ENCODE data around the gene LEFTY1. TPM values are rescaled to one million over a fixed set of nuclear protein-coding genes. Genes with fewer than 3 reads are reported as not detected.

LEFTY1 gene
- total RNA-seq, 1 donor from 2014 or later, result 0.41 TPM

GRCh38 chr1:225917536-225917935, 28.6 kb upstream of the LEFTY1 start:
- no peak for FAIRE-seq

DNA sequence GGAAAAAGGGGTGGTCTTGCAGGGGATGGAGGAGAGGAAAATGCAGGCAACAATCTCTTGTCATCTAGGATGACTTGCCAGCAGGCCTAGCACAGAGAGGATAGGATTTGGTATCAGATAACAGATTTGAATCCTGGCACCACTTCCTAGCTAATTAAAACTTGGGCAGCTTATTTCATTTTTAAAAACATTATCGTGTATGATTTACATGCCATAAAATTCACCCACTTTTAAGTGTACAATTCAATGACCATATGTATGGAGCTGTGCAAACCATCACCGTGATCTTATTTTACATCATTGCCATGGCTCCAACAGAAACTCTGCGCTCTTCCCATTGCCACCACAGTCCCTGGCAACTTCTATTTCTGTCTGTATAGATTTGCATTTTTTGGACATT, 28.2 kb upstream of the LEFTY1 start:
- DNase-seq (ENCODE audit: low spot score in 2 of 2) (no peak), FAIRE-seq (no peak)

More at GRCh38 chr1:225917536-225917935, 28.6 kb upstream of the LEFTY1 start:
- no peak for DNase-seq (ENCODE audit: low spot score in 2 of 2)

DNA sequence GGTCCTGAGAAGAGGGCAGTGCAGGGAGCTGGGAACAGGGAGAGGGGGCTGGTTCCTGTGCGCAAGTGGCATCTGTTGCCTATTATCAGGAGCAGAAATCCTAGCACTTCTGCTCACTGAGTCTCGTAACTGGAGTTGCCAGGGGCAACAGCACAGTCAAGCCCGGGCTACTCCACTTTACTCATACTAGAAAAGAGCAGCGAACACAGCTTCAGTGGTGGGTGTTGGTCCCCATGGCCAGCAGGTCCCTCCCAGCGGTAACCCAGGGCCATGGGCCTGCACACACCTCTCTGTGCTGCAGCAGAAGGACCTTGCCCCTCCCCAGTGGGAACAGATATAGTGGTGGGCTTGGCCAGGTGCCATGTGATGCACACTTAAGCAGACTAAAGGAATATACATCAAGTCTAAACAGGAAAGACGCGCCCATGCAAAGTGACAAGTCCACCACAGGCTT, 26.6 kb upstream of the LEFTY1 start:
- no peak for FAIRE-seq
- DNase-seq (ENCODE audit: low spot score in 2 of 2), result no peak

DNA sequence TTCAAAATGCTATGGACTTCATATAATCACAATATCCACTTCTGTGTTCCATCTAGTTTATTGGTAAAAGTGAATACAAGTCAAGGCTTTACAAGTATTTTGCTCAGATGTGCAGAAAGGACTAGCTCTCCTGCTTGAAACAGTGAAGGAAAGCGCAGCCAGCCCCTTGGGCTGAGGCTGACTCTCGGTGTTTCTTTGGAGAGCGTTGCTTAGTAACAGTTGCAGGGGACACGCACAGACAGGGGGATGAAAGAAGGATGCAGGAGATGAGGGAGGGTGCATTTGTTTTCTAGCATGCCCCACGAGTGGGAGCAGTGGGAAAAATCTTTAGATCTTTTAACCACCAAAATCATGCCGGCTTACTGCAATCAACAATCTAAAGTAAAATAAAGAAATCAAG, 26.0 kb upstream of the LEFTY1 start:
- FAIRE-seq, result no peak
- DNase-seq (ENCODE audit: low spot score in 2 of 2), result no peak

DNA sequence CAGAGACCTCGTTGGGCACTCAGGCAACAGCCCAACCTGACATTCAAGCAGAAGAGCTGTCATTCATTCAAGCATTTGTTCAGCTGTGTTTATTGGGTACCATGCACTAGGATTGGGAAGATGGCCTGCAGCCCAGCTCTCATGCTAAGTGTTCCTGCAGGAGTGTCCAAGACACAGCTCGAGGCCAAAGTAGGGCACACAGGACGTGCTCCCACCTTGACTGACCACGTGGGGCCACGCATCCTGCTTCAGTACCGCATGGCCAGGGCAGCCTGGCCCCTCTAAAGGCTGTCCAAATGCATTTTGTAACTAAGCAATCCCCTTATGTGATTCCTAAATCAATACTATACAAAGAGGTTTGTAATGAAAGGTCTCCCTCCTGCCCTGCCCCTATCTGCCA, 25.4 kb upstream of the LEFTY1 start:
- DNase-seq (ENCODE audit: low spot score in 2 of 2) (no peak), FAIRE-seq (no peak)

- DNase-seq (ENCODE audit: low spot score in 2 of 2) (peak; percentile 56 to 77), FAIRE-seq (no peak)
Observed at GRCh38 chr1:225911191-225912130, 22.5 kb upstream of the LEFTY1 start.

DNA sequence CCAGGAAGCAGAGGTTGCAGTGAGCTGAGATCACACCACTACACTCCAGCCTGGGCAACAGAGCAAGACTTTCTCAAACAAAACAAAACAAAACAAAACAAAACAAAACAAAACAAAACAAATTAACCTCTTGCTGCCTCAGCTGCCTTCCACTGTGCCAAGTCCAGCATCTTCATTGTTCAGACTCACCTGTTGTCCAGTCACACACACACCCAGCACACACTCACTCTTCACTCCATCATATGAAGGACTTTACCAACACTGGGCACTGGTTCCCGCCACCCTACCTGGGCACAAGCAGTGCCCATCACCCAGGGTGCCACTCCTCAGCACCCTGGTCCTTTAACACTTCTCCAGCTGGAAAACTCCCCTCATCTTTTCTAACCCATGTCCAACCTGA, 20.5 kb upstream of the LEFTY1 start:
- FAIRE-seq, result no peak
- no peak for DNase-seq (ENCODE audit: low spot score in 2 of 2)

DNA sequence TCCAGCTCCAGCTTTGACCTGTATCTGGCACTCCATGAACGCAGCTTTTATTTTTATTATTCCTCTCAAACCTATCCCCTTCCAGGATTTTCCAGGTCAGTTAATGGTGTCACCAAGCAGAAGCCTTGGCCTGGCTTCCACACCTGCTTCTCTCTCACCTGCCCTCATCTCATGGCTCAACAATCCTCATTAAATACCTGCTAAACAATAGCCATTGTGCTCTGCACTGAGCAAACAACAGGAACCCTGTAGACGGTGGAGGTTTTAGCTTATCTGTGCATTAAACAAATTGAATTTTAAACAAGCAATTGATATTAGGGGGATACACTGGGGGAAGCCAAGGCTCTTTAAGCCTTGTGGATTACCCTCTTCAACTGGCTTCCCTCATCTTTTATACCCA, 19.8 kb upstream of the LEFTY1 start:
- FAIRE-seq (no peak), DNase-seq (ENCODE audit: low spot score in 2 of 2) (no peak)

DNA sequence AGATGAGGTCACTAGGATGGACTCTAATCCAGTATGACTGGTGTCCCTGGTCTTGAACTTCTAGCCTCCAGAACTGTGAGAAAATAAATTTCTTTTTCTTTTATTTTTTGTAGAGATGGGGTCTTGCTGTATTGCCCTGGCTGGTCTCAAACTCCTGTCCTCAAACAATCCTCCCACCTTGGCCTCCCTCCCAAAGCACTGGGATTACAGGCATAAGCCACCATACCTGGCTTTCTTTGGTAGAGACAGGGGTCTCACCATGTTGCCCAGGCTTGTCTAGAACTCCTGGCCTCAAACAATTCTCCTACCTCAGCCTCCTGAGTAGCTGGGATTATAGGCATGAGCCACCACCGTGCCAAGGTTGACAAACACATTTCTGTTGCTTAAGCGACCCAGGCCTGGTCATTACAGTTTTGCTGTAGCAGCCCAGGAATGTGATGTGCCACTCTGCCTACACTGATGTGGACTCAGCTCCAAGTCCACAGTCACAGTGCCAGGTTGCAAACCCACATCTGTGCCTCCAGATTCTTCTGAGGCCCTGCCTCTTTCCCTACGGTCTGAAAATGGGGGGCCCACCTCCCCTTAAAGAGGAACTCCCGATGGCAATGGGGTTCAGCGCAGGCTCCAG, 19.2 kb upstream of the LEFTY1 start:
- FAIRE-seq, result no peak
- DNase-seq (ENCODE audit: low spot score in 2 of 2), result no peak

DNA sequence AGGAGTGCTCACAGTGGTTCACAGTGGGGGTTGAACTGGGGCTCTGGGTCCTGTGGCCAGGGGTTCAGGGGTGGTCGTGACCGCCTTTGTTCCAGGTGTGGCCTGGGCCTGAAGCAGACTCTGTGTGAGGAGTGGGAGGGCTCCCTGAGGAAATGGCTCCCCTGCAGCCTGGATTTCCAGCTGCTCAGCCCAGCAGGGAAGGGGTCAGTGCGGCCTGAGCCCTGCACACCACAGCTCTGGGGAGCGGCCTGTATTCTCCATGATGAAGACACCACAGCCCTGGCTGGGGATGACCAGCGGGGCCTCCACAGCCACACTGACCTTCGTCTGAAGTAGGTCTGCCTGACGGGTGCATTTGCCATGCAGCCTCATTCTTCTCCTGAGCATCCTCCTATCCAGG, 18.4 kb upstream of the LEFTY1 start:
- DNase-seq (ENCODE audit: low spot score in 2 of 2) (no peak), FAIRE-seq (no peak)

DNA sequence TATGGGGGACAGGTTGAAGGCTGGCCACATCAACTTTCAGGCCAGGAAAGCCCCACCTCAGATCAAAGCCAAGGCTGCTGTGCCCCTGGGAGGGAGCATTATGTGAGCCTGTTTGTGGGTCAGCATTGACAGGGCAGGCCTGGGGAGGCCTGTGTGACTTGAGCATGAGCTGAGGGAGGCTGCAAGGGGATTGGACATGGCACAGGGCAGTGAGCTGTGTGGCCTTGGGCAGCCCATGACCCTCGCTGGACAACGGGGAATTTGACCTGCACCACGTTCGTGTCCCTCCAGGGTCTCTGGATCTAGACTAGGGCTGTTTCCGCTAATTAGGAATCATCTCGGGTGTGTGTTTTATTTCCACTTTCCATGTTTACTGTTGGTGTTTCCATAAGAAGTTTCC, 17.5 kb upstream of the LEFTY1 start:
- FAIRE-seq (no peak), DNase-seq (ENCODE audit: low spot score in 2 of 2) (no peak)

DNA sequence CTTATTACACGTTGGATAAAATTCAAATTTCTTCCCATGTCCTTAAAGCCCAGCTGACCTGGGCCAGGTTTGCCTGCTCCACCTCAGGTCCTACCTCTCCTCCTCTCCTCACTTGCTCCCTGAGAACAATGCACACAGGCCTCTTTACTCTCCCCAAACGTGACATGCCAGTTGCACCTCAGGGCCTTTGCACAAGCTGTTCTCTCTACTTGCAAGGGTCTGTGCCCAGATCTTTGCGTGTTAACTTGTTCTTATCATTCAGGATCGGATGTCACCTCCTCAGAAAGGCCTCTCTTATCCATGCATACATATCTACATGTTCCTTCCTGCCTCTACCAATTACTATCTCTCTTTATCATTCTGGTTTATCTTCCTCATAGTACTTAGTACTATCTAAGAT, 14.7 kb upstream of the LEFTY1 start:
- DNase-seq (ENCODE audit: low spot score in 2 of 2) (no peak), FAIRE-seq (no peak)

DNA sequence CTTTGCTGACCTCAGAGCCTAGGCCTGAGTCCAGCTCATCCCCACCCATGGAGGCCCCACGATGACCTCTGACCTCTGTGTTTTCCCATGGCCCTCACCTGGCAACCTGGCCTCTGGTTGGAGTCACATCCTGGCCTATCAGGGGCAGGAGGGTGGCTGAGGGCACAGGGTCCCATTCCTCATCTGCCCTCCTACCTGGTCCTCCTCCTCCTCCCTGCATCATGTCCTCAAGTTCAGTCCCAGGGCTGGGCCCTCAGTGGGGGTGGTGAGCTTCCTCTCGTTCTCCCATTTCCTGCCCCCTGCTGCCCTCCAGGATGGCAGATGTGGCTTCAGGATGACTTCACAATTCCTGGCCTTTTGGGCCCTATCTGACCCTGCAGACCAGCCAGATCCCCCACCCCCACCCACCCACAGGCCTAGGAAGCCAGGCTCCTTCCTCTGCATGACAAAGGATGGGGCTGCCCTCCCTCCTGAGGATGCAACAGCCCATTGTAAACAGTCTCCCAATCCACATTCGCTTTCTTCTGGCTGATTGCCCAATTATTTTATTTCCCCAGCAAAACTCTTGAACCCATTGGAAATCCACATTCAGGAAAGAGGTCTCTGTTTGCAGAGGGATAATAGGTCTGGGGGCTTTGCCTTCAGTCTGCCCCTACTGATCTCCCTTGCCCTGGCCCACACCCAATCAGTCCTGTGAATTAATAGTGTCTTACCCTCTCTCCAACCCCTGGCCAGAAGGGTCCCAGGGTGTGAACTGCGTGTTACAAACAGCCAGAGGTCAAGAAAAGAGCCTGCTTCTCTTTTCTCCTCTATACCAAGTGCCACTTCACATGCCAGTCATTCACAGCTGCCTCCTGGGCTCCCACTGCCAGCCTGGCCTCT, 10.3 kb upstream of the LEFTY1 start:
- FAIRE-seq, result no peak

DNA sequence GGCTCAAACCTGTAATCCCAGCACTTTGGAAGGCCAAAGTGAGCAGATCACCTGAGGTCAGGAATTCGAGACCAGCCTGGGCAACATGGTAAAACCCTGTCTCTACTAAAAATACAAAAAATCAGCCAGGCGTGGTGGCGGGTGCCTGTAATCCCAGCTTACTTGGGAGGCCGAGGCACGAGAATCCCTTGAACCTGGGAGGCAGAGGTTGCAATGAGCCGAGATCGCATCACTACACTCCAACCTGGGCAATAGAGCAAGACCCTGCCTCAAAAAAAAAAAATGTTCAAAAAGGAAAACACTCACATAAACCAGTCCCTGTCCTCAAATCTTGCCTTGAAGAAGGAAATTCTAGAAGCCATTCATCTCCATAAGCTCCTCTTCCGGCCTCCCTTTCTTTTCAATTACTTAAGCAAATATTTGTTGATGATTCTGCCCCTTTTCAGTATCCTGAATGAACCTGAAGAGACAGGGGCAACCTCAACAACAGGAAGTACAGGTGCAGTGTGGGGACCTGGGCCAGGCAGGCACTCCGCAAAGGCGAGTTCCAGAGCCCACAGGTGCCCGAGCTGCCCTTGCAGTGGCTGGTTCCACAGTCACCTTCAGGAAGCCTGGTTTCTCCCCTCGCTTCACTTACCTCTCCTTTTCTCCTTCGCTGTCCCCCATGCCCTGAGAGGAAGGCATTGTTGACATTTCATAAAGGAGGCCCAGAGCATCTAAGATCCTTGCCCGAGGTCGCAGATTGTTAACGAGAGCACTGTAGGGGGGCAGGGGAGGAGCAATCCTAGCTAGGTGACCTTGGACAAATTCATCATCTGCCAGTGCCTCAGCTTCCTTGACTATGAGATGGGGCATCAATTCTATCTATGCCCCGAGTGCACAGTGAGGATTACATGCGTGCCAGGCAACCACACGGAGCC, 8.9 kb upstream of the LEFTY1 start:
- FAIRE-seq (no peak), DNase-seq (ENCODE audit: low spot score in 2 of 2) (no peak)

More for the DNA sequence above, 10.3 kb upstream of the LEFTY1 start:
- no peak for DNase-seq (ENCODE audit: low spot score in 2 of 2)

DNA sequence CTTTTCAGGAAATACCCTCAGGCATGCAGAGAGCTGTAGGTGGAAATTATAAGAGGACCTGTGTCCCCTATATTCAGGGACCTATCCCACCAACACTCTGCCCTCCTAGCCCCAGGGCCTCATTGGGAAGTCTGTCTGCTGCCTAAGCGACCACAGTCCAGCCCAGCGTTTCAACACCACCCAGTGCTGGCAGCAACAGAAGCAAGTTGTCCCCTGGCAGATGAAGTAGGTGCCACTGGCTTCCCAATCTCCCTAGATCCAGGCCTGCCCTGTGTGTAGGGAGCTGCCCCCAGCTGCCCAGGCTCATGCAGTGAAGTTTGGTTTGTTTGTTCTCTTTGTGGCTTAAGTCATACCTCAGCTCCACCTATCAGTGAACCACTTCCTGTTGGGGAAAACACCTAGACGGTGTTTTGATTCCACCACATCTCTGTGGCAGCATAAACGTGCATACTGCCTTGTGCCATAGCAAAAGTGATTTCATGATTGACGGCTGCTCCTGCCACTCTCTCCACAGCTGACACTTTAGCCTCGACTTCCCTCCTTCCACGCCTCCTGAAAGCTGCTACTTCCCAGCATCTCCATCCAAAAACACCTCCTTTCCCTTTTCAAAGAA, 8.1 kb upstream of the LEFTY1 start:
- DNase-seq (ENCODE audit: low spot score in 2 of 2), result no peak
- FAIRE-seq, result no peak

DNA sequence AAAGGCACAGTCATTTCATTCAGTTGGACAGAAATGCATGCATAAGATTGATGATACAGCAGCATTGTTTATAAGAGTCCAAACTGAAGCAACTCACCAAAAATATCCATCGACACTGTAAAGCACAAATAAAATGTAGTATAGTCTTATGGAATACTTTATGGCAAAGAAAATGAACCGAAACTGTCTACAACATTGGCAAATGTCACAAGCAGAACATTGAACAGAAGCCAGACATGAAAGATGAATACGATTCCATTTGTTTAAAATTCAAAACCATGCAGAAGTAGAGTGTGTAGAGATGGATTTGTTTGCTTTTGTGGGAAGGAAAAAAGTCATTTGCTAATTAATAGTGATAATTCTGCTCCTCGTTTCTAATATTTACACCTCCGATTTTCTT, 7.5 kb upstream of the LEFTY1 start:
- no peak for FAIRE-seq
- no peak for DNase-seq (ENCODE audit: low spot score in 2 of 2)

- FAIRE-seq (no peak), DNase-seq (ENCODE audit: low spot score in 2 of 2) (no peak)
Observed at GRCh38 chr1:225892307-225892706, 3.4 kb upstream of the LEFTY1 start.

DNA sequence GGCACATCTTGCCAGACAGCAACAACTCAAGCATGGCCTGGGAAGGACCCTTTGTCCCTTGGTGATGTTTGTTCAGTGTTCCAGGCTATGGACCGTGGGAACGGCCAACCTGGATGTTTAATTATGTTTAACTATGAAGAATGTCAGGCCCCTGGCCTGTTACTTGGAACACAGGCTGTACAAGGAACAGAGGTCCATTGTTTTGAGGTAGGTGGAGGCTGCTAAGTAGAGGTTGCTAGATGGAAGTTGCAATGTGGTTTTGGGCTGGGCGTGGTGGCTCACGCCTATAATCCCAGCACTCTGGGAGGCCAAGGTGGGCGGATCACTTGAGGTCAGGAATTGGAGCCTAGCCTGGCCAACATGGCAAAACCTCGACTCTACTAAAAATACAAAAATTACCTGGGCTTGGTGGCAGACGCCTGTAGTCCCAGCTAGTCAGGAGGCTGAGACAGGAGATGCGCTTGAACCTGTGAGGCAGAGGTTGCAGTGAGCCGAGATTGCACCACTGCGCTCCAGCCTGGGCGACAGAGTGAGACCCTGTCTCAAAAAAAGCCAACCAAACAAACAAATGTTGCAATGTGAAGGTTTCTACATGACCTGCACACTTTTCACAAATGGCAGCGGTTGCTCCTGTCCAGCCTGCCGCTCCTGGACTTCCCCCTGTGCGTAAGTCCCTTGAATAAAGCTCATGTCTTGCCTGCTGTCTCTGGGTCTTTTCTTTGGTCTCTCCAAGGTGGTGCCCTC, 2.5 kb upstream of the LEFTY1 start:
- FAIRE-seq (no peak), DNase-seq (ENCODE audit: low spot score in 2 of 2) (no peak)

Data from frontal cortex (tissue), 4 donors.